Measurements from ENCODE around the gene CELA3A.

- TF ChIP-seq, protein P1, sequence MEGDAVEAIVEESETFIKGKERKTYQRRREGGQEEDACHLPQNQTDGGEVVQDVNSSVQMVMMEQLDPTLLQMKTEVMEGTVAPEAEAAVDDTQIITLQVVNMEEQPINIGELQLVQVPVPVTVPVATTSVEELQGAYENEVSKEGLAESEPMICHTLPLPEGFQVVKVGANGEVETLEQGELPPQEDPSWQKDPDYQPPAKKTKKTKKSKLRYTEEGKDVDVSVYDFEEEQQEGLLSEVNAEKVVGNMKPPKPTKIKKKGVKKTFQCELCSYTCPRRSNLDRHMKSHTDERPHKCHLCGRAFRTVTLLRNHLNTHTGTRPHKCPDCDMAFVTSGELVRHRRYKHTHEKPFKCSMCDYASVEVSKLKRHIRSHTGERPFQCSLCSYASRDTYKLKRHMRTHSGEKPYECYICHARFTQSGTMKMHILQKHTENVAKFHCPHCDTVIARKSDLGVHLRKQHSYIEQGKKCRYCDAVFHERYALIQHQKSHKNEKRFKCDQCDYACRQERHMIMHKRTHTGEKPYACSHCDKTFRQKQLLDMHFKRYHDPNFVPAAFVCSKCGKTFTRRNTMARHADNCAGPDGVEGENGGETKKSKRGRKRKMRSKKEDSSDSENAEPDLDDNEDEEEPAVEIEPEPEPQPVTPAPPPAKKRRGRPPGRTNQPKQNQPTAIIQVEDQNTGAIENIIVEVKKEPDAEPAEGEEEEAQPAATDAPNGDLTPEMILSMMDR (IDR thresholded peaks at IDR 0.05) = no peak
- TF ChIP-seq POLR2A (IDR thresholded peaks at IDR 0.05) = no peak
These were observed 40.1 kb upstream of the CELA3A start for GRCh38 chr1:21961337-21961736.
